Anterior cingulate cortex (tissue), 58 donors: Measurements from ENCODE around the gene ECM2.
"Not testable (repeated sequence)": the region's sequence is repeated elsewhere in the genome, so short reads cannot be mapped to it uniquely, and the experiment has no call there.

ENCODE experiments used
- DNase-seq, 58 donors: peaks; one replicate each; lab custom pipeline; 2025; lab: John Stamatoyannopoulos, UW

The ECM2 gene

GRCh38 chr9:92535940-92536850 lies at the start of gene ECM2:
ECM2 (minus strand) TSS chr9:92535990; CDS start chr9:92522866, 13,124 bp downstream.
- DNase-seq: no peak

DNA sequence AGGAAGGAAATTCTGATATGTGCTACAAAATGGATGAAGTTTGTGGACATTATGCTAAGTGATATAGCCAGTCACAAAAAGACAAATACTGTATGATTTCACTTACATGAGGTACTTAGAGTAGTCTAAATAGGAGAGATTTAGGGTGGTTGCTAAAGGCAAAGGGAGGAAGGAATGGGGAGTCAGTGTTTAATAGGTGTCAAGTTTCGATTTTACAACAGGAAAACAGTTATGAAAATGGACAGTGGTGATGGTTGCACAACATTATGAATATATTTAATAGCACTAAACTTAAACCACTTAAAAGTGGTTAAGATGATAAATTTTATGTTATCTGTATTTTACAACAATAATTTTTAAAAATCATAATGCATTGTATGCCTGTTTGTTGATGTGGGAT lies 40.4 kb upstream of the ECM2 start:
- DNase-seq: no peak

DNA sequence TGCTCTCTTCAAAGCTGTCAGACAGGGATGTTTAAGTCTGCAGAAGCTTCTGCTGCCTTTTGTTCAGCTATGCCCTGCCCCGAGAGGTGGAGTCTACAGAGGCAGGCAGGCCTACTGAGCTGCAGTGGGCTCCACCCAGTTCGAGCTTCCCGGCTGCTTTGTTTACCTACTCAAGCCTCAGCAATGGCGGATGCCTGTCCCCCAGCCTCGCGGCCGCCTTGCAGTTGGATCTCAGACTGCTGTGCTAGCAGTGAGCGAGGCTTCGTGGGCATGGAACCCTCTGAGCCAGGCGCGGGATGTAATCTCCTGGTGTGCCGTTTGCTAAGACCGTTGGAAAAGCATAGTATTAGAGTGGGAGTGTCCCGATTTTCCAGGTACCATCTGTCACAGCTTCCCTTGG lies 37.8 kb upstream of the ECM2 start:
- not testable (repeated sequence) for DNase-seq

GRCh38 chr9:92571871-92572270 lies 36.1 kb upstream of the ECM2 start:
- DNase-seq: not testable (repeated sequence)

- no peak for DNase-seq
Observed at GRCh38 chr9:92564982-92565381, 29.2 kb upstream of the ECM2 start.

GRCh38 chr9:92564504-92564903 lies 28.7 kb upstream of the ECM2 start:
- no peak for DNase-seq

- no peak for DNase-seq
Observed at GRCh38 chr9:92563116-92564100, 27.6 kb upstream of the ECM2 start.

DNA sequence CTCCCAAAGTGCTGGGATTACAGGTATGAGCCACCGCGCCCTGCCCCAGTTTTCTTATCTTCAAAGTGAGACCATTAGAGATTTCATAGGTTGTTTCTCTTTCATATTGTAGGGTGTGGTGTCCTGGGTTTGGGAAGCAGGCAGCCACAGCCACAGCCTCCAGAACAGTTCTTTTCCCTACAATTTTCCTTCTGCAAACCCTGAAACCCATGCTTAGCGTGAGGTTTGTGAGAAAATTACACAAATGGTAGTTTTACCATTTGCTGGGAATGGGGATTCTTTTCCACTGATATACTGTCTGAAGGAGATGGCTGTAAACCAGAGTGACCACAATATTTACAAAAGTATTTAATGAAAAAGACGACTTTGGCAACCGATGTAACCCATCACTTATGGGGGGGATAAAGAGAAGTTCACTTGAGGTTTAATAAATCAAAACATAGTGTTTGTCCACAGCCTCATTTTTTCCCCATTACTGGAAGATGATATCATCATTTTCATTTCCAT lies 26.7 kb upstream of the ECM2 start:
- no peak for DNase-seq

DNA sequence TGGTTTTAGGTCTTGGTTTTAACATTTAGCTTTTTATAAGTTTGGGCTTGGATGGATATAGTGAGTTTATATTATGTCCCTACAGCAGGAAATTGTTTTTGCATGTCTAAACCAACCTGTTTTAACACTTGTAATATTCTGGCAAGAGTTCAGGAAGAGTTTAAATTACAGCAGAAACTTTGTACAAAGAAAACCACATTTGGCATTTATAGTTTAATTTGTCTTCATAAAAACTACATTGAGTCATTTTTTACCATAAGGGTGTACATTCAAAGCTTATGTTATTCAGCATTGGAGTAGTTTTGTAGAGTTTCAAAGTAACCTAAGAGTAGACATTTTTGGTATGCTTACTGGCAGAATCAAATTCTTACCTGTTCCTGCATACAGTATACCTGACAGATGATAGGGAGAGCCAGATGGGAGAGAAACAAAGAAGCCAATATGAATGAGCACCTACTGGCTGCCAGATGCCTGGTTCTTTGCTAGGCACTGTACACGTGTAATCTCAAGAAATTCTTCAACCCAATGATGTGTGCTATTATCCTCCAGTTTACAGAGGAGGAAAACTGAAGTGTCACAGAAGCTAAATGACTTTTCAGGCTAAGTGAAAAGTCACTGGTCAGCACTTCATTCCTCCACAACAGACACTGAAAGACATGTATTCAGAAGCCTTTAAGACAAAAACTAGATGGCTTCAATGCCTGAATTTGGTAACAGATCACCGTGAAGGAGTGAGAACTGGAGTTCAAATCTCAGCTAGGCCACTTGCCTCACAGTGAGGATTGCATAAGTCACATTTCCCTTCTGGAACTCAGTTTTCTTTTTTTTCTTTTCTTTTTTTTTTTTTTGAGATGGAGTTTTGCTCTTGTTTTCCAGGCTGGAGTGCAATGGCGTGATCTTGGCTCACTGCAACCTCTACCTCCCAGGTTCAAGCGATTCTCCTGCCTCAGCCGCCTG lies 25.9 kb upstream of the ECM2 start:
- no peak for DNase-seq

- no peak for DNase-seq
Observed at GRCh38 chr9:92558612-92559374, 23.0 kb upstream of the ECM2 start.

DNA sequence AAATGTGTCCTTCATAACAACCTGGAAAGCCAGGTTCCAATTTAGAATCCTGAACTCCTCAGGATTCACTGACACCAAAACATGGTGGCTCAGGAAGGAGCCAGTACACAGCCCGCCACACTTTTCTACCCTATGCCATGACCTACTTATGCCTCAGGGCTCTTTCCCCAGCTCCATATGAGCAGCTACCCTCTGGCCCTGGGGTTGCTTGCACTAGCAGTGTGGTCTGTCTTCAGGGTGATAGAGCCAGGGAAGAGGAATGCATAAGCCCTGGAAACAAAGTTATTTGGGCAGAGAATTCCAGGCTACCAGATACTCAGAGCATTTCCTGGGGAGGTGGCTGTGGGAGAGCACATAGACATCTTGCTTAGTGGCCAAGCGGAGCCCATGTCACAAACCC lies 15.0 kb upstream of the ECM2 start:
- DNase-seq: no peak

DNA sequence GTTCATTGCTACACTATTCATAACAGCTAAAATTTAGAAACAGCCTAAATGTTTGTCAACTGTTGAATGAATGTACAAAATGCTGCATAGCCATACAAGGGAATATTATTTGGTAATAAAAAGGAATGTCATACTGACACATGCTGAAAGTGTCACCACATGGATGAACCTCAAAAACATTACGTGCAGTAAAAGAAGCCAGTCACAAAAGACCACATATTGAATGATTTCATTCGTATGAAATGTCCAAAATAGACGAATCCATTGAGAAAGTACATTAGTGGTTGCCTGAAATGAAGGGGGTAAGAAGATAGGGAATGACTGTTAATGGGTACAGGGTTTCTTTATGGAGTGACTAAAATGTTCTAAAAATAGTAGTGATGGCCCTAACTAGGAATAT lies 11.6 kb upstream of the ECM2 start:
- no peak for DNase-seq

- DNase-seq: no peak
Observed at GRCh38 chr9:92545002-92545510, 9.3 kb upstream of the ECM2 start.

GRCh38 chr9:92543972-92544371 lies 8.2 kb upstream of the ECM2 start:
- DNase-seq: no peak

DNA sequence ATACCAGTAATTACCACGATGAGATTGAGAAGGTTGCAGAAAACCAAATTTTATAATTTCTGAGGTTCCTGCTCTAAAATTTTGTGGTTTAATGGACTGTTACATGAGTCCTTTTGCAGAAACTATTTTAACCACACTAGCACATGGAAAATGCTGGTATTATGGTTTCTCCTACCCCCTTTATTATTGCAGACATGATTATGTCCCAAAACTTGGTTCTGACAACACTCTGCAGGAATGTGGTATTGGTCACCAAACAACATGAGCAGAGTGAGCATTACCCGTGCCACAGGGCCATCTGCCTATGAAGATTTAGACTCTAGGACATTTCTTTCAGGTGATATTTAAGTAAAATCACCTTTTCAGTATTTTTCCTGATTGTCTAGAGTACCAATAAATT lies 2.8 kb upstream of the ECM2 start:
- DNase-seq: no peak

DNA sequence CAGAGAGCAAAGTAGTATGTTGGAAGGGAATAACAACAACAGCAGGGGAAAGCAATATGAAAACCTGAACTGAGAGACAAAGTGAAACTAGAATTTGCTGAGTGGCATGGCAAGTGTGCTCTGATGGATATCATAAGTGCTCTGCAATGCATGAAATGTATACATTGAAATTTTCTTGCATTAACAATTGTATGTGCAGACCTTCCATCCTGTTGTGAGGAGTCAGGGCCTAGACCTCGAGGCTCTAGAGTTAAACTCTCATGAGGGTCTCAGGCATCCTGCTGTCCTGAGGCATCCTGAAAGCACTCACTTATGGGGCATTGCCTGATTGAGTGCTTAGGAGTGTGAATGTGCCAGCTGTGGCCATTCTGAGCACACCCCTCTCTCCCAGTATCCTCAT lies 1.1 kb downstream of the ECM2 start:
- no peak for DNase-seq

DNA sequence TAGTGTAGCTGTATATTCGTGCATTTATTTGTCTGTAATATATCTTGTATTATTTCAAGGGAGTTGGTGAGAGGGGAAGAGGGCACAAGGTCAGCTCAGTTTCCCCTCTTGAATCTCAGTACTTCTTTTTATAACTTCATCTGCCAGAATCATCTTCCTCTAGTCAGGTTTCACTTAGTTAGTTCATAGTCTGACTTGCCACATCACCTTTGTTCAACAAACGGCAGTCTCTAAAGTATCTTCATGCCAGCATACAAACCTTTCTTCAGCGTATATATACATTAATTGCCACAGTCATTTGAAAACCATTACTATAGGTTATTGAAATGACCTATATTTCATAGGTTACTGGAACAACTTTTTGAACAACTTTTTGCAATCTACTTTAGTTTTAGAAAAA lies 1.6 kb downstream of the ECM2 start:
- DNase-seq: no peak

DNA sequence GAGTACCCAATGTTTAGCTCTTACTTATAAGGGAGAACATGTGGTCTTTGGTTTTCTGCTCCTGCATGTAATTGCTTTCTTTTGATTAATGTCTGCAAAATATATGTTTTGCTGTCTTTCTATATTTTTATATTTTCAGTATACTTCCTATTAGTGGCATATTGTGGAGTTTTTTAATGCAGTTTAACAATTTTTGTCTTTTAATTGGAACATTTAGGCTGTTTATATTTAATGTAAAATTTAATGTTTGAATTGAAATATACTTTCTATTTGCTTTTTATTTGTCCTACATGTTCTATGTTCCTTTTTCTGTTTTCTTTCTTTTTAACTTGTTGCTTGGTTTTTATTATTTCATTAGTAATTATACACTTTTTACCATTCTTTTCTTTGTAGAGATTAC lies 4.9 kb downstream of the ECM2 start:
- DNase-seq: no peak

DNA sequence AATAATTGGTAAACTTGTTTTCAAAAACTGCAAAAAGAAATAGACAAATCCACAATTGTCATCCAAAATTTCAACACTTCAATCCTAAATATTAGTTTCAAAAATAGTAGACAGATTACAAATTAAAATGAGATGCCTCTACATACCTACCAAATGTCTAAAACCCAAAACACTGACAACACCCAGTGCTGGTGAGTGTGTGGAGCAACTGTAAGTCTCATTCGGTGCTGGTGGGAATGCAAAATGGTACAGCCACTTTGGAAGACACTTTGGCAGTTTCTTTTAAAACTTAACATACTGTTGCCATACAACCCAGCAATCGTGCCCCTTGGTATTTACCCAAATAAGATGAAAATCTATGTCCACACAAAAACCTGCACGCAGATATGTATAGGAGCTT lies 6.7 kb downstream of the ECM2 start:
- no peak for DNase-seq
